Endodermal cell (in vitro differentiated cells): ENCODE data around the gene ZNF460. TPM values are rescaled to one million over a fixed set of nuclear protein-coding genes. Genes with fewer than 3 reads are reported as not detected.

Source experiments
- DNase-seq: peaks from one replicate; pipeline ENCODE4 v3.0.0-alpha.2; 2017
- H3K27ac ChIP-seq: 2 replicates; pipeline ENCODE4 v1.5.1; 2013; ENCODE audit warnings: mild to moderate bottlenecking, low read depth, low read length, moderate library complexity
- H3K27me3 ChIP-seq: 2 replicates; pipeline ENCODE4 v1.6.1; 2013; ENCODE audit warnings: mild to moderate bottlenecking, low read length, moderate library complexity; ENCODE audit not compliant: insufficient read depth, control insufficient read depth, poor library complexity, severe bottlenecking
- H3K36me3 ChIP-seq: 2 replicates; pipeline ENCODE4 v1.7.0; 2013; ENCODE audit warnings: mild to moderate bottlenecking, low read length, moderate library complexity; ENCODE audit not compliant: control insufficient read depth, insufficient read depth
- H3K4me1 ChIP-seq: one replicate; pipeline ENCODE4 v1.7.0; 2013; ENCODE audit warnings: low read length; ENCODE audit not compliant: control insufficient read depth, insufficient read depth
- H3K4me3 ChIP-seq: 2 replicates; pipeline ENCODE4 v1.5.1; 2013; ENCODE audit warnings: mild to moderate bottlenecking, low read length, moderate library complexity
- H3K9ac ChIP-seq: 2 replicates; pipeline ENCODE4 v1.6.1; 2013; ENCODE audit warnings: mild to moderate bottlenecking, low read length, moderate library complexity; ENCODE audit not compliant: poor library complexity, severe bottlenecking; ENCODE audit errors: extremely low read depth
- H3K9me3 ChIP-seq: 2 replicates; pipeline ENCODE4 v1.6.1; 2013; ENCODE audit warnings: mild to moderate bottlenecking, low read length, moderate library complexity; ENCODE audit not compliant: control insufficient read depth
- H3K27ac Mint-ChIP-seq: 2 replicates; pipeline ENCODE4 v1.8.0; 2020; ENCODE audit warnings: mixed read lengths
- H3K27me3 Mint-ChIP-seq: 2 replicates; pipeline ENCODE4 v1.8.0; 2021; ENCODE audit warnings: mild to moderate bottlenecking, mixed read lengths; ENCODE audit not compliant: insufficient read depth
- H3K36me3 Mint-ChIP-seq: 2 replicates; pipeline ENCODE4 v1.8.0; 2020; ENCODE audit warnings: low read depth, mixed read lengths
- H3K4me1 Mint-ChIP-seq: 2 replicates; pipeline ENCODE4 v1.8.0; 2020; ENCODE audit warnings: mixed read lengths
- H3K4me3 Mint-ChIP-seq: 2 replicates; pipeline ENCODE4 v1.8.0; 2020; ENCODE audit warnings: mild to moderate bottlenecking, moderate library complexity, mixed read lengths
- H3K9me3 Mint-ChIP-seq: 2 replicates; pipeline ENCODE4 v1.8.0; 2020; ENCODE audit warnings: mild to moderate bottlenecking, mixed read lengths
- WGBS, 2 experiments: methylation state at CpG; one replicate each; pipeline versions ENCODE4 v1.1.5 to v1.1.7; 2013; ENCODE audit warnings: missing lambda C conversion rate in 2 of 2, mixed read lengths in 1 of 2; ENCODE audit not compliant: insufficient coverage in 1 of 2, insufficient read length in 1 of 2; 5-methylcytosine and 5-hydroxymethylcytosine counted together
- total RNA-seq, 2 donors: library from RNA; stranded (reverse); fragmentation: NEBNext Ultra II Directional in 1 of 2; extraction: Animal tissue kit (Norgen Biotek cat#: 25700) in 1 of 2; gene quantifications; 2 replicates in 1 of 2; 3 replicates in 1 of 2; pipeline ENCODE4 v1.2.1, GENCODE V29; 2021
- TF ChIP-seq, protein P1 (sequence below): fragments of 200-600 bp; sonication (generic); conservative IDR thresholded peaks from 2 replicates; pipeline ENCODE4 v1.5.0; 2021; ENCODE audit warnings: antibody characterized with exemption, mild to moderate bottlenecking

Gene ZNF460
- total RNA-seq, 2 donors from 2014 or later, result 63.9 to 64.0 TPM

DNA sequence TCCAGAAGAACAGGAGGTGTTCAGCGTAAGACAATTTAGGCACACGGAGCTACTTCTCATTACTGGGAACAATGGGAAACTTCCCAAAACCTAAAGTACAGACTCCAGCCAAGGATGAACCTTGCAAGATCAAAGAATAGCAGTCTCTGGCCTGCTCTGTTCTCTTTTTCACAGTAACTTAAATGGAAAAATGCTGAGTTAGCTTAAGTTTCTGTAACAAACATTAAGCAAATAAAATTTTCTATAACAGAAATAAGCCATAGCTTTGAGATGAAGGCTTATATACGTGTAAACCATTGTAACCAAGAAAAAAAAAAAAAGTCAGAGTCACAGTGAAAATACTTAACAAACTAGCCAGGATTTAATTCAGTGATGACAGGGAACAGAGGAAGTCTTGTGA is 18.2 kb upstream of the ZNF460 start:
- H3K4me1 ChIP-seq, result peaks cover 5% of the 10 kb centered on the region
- Mint-ChIP-seq H3K27me3 (no peaks in the 10 kb centered on the region), H3K9me3 (no peaks in the 10 kb centered on the region), H3K36me3 (peaks cover 15% of the 10 kb centered on the region), H3K4me1 (peaks cover 10% of the 10 kb centered on the region), H3K27ac (no peak overlapping the region), H3K4me3 (no peak overlapping the region)
- DNase-seq, result no peak
- no peaks in the 10 kb centered on the region for H3K27me3 ChIP-seq
- TF ChIP-seq, protein P1, sequence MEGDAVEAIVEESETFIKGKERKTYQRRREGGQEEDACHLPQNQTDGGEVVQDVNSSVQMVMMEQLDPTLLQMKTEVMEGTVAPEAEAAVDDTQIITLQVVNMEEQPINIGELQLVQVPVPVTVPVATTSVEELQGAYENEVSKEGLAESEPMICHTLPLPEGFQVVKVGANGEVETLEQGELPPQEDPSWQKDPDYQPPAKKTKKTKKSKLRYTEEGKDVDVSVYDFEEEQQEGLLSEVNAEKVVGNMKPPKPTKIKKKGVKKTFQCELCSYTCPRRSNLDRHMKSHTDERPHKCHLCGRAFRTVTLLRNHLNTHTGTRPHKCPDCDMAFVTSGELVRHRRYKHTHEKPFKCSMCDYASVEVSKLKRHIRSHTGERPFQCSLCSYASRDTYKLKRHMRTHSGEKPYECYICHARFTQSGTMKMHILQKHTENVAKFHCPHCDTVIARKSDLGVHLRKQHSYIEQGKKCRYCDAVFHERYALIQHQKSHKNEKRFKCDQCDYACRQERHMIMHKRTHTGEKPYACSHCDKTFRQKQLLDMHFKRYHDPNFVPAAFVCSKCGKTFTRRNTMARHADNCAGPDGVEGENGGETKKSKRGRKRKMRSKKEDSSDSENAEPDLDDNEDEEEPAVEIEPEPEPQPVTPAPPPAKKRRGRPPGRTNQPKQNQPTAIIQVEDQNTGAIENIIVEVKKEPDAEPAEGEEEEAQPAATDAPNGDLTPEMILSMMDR, result no peak
- H3K9me3 ChIP-seq, result no peaks in the 10 kb centered on the region
- H3K9ac ChIP-seq, result no peak overlapping the region
- no peak overlapping the region for H3K27ac ChIP-seq
- H3K4me3 ChIP-seq, result no peak overlapping the region
- 92 to 100% methylated on average over 3 of the region's 3 CpGs for WGBS, 2 experiments
- peaks cover 12% of the 10 kb centered on the region for H3K36me3 ChIP-seq

DNA sequence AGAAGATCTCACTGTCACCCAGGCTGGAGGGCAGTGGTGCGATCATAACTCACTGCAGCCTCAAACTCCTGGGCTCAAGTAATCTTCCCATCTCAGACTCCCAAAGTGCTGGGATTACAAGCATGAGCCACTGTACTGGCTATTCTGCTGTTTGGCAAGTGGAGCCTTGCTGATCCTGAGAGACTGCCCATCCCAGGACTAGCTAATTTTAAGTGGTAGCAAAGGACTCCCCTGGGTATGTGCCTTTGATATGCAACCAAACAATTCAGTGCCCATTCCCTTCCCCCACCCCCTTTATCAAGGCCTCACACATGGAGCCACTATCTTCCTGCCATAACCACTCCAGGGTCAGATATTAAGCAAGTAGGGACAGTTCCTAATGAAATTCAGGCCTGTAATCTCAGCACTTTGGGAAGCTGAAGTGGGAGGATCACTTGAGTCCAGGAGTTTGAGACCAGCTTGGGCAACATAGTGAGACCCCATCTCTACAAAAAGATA is 17.0 kb upstream of the ZNF460 start:
- H3K27me3 Mint-ChIP-seq, result no peaks in the 10 kb centered on the region

DNA sequence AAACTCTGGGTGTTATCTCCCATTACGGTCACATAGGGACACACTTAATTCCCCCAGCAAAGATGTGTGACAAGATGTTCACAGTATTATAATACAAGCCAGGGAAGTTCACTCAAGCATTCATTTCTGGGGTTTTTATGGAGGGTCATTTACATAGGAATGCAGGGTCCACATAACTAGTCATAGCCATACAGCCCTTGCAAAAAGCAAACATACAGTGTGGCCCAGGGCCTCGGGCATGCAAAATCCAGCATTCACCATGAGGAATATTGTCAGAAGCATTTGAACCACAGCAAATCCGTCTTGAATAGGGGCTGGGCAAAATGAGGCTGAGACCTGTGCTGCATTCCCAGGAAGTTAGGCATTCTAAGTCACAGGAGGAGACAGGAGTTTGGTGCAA is 13.0 kb upstream of the ZNF460 start:
- H3K27ac Mint-ChIP-seq, result no peak overlapping the region

More for the DNA sequence above, 17.0 kb upstream of the ZNF460 start:
- no peak overlapping the region for H3K4me3 ChIP-seq
- H3K36me3 Mint-ChIP-seq, result peaks cover 11% of the 10 kb centered on the region
- H3K27ac ChIP-seq, result no peak overlapping the region
- H3K4me3 Mint-ChIP-seq, result no peak overlapping the region
- peak; percentile 46 for DNase-seq
- 86 to 92% methylated on average over 1 of the region's 1 CpG for WGBS, 2 experiments
- H3K9ac ChIP-seq, result no peak overlapping the region
- H3K4me1 ChIP-seq, result peaks cover 5% of the 10 kb centered on the region
- no peaks in the 10 kb centered on the region for H3K9me3 Mint-ChIP-seq
- H3K9me3 ChIP-seq, result no peaks in the 10 kb centered on the region
- H3K4me1 Mint-ChIP-seq, result peaks cover 10% of the 10 kb centered on the region
- H3K36me3 ChIP-seq, result peaks cover 12% of the 10 kb centered on the region
- no peaks in the 10 kb centered on the region for H3K27me3 ChIP-seq
- TF ChIP-seq, protein P1, result no peak
- no peak overlapping the region for H3K27ac Mint-ChIP-seq

More for the DNA sequence above, 13.0 kb upstream of the ZNF460 start:
- H3K36me3 Mint-ChIP-seq, result peaks cover 4% of the 10 kb centered on the region
- peaks cover 16% of the 10 kb centered on the region for H3K4me1 Mint-ChIP-seq
- WGBS, 2 experiments, result 75 to 82% methylated on average over 2 to 3 of the region's 3 CpGs
- no peaks in the 10 kb centered on the region for H3K27me3 ChIP-seq
- no peak overlapping the region for H3K27ac ChIP-seq
- no peak overlapping the region for H3K9ac ChIP-seq
- H3K9me3 Mint-ChIP-seq, result no peaks in the 10 kb centered on the region
- H3K4me3 ChIP-seq, result no peak overlapping the region
- H3K9me3 ChIP-seq, result no peaks in the 10 kb centered on the region
- no peaks in the 10 kb centered on the region for H3K27me3 Mint-ChIP-seq
- no peak for DNase-seq
- H3K4me3 Mint-ChIP-seq, result no peak overlapping the region
- TF ChIP-seq, protein P1, result no peak
- peaks cover 4% of the 10 kb centered on the region for H3K36me3 ChIP-seq
- peaks cover 5% of the 10 kb centered on the region for H3K4me1 ChIP-seq
